HCT116 (cell line): ENCODE measurements around the gene WASHC1.
"Not testable (repeated sequence)": the region's sequence is repeated elsewhere in the genome, so short reads cannot be mapped to it uniquely, and the experiment has no call there.

Experiments
- CBX3 ChIP-seq: IDR thresholded peaks from 2 replicates; pipeline ENCODE4 v1.6.1; 2012; ENCODE audit warnings: low read depth
- EZH2phosphoT487 ChIP-seq: fragments of 200-600 bp; IDR thresholded peaks from 2 replicates; pipeline ENCODE4 v1.6.1; 2018; ENCODE audit warnings: antibody characterized with exemption, borderline replicate concordance
- FOSL1 ChIP-seq: IDR thresholded peaks from 2 replicates; pipeline ENCODE4 v1.6.1; 2012; ENCODE audit warnings: low read depth
- JUND ChIP-seq: IDR thresholded peaks from 2 replicates; pipeline ENCODE4 v1.6.1; 2012
- POLR2A ChIP-seq: IDR thresholded peaks from 2 replicates; pipeline ENCODE4 v1.7.0; 2011; ENCODE audit warnings: borderline replicate concordance; ENCODE audit not compliant: insufficient read depth, insufficient read length; ENCODE audit errors: extremely low read depth
- POLR2AphosphoS5 ChIP-seq: IDR thresholded peaks from 2 replicates; pipeline ENCODE4 v1.6.1; 2011; ENCODE audit warnings: mild to moderate bottlenecking, low read depth, low read length, moderate library complexity
- SP1 ChIP-seq: IDR thresholded peaks from 2 replicates; pipeline ENCODE4 v1.6.1; 2012; ENCODE audit warnings: low read depth
- YY1 ChIP-seq: IDR thresholded peaks from 2 replicates; pipeline ENCODE4 v1.6.1; 2011; ENCODE audit warnings: low read length, low read depth, moderate library complexity, mild to moderate bottlenecking; ENCODE audit not compliant: insufficient replicate concordance; ENCODE audit errors: extremely low read depth
- ZNF274 ChIP-seq: fragments of 200-500 bp; sonication (Bioruptor generic); IDR thresholded peaks from 2 replicates; pipeline ENCODE4 v1.6.1; 2014; ENCODE audit warnings: mild to moderate bottlenecking, low read depth, low read length, inconsistent platforms
- TF ChIP-seq, protein P1 (sequence below), 3 experiments: fragments of 200-600 bp in 1 of 3; sonication (generic) in 1 of 3; IDR thresholded peaks in 2 of 3; conservative IDR thresholded peaks in 1 of 3; 2 replicates each; pipeline ENCODE4 v1.5.1; 2012 to 2017; ENCODE audit warnings: low read depth in 2 of 3, low read length in 2 of 3, antibody characterized with exemption in 1 of 3, borderline replicate concordance in 1 of 3, control low read depth in 1 of 3, mild to moderate bottlenecking in 1 of 3, mixed read lengths in 1 of 3, mixed run types in 1 of 3, moderate library complexity in 1 of 3; ENCODE audit not compliant: insufficient read depth in 1 of 3
- TF ChIP-seq, protein P2 (sequence below): IDR thresholded peaks from 2 replicates; pipeline ENCODE4 v1.6.1; 2012
- TF ChIP-seq, protein P3 (sequence below): IDR thresholded peaks from 2 replicates; pipeline ENCODE4 v1.6.1; 2012

DNA sequence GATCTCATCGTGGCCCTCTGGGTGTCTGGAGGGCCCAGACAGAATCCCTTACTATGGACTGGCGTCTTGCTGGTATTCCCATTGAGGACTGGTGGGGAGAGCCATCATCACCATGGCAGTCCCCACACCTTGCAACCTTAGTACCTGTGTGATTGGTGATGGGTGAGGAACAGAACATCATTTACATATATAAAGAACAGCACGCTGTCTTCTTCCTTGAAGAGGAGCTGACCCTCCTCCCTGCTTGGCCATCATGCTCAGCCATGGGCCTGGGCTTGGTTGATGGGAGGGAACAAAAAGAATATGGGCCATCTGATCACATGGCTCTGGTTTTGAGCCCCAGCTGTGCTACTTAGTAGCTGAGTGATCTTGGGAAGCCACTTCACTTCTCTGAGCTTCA is 13.9 kb upstream of the WASHC1 start:
- TF ChIP-seq, protein P1, sequence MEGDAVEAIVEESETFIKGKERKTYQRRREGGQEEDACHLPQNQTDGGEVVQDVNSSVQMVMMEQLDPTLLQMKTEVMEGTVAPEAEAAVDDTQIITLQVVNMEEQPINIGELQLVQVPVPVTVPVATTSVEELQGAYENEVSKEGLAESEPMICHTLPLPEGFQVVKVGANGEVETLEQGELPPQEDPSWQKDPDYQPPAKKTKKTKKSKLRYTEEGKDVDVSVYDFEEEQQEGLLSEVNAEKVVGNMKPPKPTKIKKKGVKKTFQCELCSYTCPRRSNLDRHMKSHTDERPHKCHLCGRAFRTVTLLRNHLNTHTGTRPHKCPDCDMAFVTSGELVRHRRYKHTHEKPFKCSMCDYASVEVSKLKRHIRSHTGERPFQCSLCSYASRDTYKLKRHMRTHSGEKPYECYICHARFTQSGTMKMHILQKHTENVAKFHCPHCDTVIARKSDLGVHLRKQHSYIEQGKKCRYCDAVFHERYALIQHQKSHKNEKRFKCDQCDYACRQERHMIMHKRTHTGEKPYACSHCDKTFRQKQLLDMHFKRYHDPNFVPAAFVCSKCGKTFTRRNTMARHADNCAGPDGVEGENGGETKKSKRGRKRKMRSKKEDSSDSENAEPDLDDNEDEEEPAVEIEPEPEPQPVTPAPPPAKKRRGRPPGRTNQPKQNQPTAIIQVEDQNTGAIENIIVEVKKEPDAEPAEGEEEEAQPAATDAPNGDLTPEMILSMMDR (IDR thresholded peaks at IDR 0.05 in 2 of 3, conservative IDR thresholded peaks at IDR 0.05 in 1 of 3; ENCODE audit: borderline replicate concordance in 1 of 3, insufficient read depth in 1 of 3, low read depth in 2 of 3, low read length in 2 of 3): not testable (repeated sequence)
- not testable (repeated sequence) for TF ChIP-seq CBX3, POLR2A, ZNF274, YY1, FOSL1, POLR2AphosphoS5, SP1, EZH2phosphoT487, JUND
- TF ChIP-seq, protein P2, sequence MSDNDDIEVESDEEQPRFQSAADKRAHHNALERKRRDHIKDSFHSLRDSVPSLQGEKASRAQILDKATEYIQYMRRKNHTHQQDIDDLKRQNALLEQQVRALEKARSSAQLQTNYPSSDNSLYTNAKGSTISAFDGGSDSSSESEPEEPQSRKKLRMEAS: not testable (repeated sequence)
- TF ChIP-seq, protein P3, sequence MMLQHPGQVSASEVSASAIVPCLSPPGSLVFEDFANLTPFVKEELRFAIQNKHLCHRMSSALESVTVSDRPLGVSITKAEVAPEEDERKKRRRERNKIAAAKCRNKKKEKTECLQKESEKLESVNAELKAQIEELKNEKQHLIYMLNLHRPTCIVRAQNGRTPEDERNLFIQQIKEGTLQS: not testable (repeated sequence)
